Osteocyte (in vitro differentiated cells): Measurements from ENCODE around the gene RCE1. TPM values are rescaled to one million over a fixed set of nuclear protein-coding genes. Genes with fewer than 3 reads are reported as not detected.

ENCODE experiments used
- DNase-seq: peaks from one replicate; pipeline ENCODE4 v3.0.0; 2021; ENCODE audit warnings: mixed read lengths; ENCODE audit not compliant: unreplicated experiment; ENCODE audit errors: extremely low spot score
- H3K27ac Mint-ChIP-seq: one replicate; pipeline ENCODE4 v1.8.0; 2021; ENCODE audit warnings: mild to moderate bottlenecking, mixed read lengths; ENCODE audit not compliant: unreplicated experiment
- H3K27me3 Mint-ChIP-seq: one replicate; pipeline ENCODE4 v1.8.0; 2021; ENCODE audit warnings: mixed read lengths; ENCODE audit not compliant: unreplicated experiment
- H3K36me3 Mint-ChIP-seq: one replicate; pipeline ENCODE4 v1.8.0; 2021; ENCODE audit warnings: mixed read lengths; ENCODE audit not compliant: unreplicated experiment
- H3K4me1 Mint-ChIP-seq: one replicate; pipeline ENCODE4 v1.8.0; 2021; ENCODE audit warnings: mixed read lengths; ENCODE audit not compliant: unreplicated experiment
- H3K4me3 Mint-ChIP-seq: one replicate; pipeline ENCODE4 v1.8.0; 2021; ENCODE audit warnings: mild to moderate bottlenecking, moderate library complexity, mixed read lengths; ENCODE audit not compliant: unreplicated experiment
- H3K9me3 Mint-ChIP-seq: one replicate; pipeline ENCODE4 v1.8.0; 2021; ENCODE audit warnings: mixed read lengths; ENCODE audit not compliant: unreplicated experiment
- total RNA-seq: library from RNA; stranded (reverse); gene quantifications from 2 replicates; pipeline ENCODE4 v1.2.1, GENCODE V29; 2021
- TF ChIP-seq, protein P1 (sequence below): fragments of 200-600 bp; sonication (generic); IDR thresholded peaks from 2 replicates; pipeline ENCODE4 v1.5.0; 2021; ENCODE audit warnings: antibody characterized with exemption, mild to moderate bottlenecking, moderate library complexity

The RCE1 gene
- total RNA-seq, 1 donor from 2014 or later = 20.3 TPM

DNA sequence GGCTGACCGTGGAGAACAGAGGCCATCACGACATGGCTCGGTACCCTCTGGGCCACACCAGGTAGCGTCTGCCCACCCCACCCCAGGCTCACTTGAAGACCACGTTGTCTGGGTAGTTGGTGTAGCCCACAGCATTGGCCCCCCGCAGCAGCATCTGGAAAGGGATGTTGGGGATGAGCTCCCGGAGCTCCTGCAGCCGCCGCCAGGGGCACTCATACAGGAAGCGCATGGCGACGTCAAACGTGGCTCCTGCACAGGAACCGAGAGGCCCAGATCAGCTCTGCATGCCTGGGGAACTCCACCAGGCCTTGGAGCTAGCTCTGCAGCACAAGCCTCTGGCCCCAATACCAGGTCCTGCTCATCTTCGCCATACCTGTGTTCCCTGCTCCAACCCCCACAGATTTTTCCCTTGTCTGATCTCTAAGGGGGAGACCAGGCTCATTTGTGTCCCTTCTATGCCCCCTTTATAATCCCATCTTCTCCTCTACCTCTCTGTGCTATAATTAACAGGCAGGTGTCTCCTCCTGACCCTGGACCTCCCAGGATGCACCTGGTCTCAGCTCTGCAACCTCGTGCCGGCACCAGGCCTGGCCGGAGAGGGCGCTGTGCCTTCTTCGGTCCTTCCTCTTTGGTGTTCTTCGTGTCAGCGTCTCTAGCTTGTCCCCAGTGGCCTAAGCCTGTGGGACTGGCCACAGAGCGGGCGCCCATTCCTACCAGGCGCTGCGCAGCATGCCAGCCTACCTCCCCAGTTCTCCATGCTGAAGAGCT lies 8.6 kb downstream of the RCE1 start:
- no peaks in the 10 kb centered on the region for H3K9me3 Mint-ChIP-seq
- no peak overlapping the region for H3K4me3 Mint-ChIP-seq
- TF ChIP-seq, protein P1, sequence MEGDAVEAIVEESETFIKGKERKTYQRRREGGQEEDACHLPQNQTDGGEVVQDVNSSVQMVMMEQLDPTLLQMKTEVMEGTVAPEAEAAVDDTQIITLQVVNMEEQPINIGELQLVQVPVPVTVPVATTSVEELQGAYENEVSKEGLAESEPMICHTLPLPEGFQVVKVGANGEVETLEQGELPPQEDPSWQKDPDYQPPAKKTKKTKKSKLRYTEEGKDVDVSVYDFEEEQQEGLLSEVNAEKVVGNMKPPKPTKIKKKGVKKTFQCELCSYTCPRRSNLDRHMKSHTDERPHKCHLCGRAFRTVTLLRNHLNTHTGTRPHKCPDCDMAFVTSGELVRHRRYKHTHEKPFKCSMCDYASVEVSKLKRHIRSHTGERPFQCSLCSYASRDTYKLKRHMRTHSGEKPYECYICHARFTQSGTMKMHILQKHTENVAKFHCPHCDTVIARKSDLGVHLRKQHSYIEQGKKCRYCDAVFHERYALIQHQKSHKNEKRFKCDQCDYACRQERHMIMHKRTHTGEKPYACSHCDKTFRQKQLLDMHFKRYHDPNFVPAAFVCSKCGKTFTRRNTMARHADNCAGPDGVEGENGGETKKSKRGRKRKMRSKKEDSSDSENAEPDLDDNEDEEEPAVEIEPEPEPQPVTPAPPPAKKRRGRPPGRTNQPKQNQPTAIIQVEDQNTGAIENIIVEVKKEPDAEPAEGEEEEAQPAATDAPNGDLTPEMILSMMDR = no peak
- H3K36me3 Mint-ChIP-seq = peaks cover 5% of the 10 kb centered on the region
- H3K4me1 Mint-ChIP-seq = peaks cover 8% of the 10 kb centered on the region
- H3K27ac Mint-ChIP-seq = no peak overlapping the region
- no peak for DNase-seq
- no peaks in the 10 kb centered on the region for H3K27me3 Mint-ChIP-seq

DNA sequence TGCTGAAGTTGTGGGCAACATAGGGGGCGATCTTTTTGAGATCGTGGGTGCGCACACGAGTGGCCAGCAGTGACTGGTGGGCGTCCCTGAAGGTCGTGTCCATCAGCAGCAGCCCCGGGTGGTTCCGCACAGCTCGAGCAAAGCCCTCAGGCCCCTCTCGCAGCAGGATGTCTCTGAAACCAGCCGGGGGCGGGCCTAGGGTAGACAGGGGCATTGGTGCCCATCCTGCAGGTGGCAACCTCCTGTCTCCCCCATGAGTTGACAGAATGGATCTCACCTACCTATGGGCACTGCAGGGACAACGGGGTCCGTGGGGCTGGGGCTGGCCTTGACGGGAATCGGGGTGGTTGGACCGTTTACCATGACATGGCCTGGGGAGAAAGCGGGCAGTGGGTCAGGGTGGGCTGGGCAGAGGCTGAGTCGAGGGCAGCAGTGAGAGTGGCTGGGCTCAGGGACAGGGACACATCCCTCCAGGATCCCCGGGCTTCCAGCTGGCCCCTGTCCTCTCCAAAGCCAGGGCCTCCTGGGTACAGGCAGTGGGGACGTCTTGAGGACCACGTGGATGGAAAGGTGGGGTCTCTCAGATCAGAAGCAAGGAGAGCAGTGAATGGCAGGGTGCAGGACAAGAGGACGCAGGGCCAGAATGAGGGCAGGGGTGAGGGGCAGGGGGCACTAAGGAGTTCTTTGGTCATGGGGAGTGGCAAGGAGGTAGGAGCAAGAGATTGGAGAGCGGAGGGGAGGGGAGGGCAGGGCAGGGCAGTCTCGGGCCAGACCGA lies 9.4 kb downstream of the RCE1 start:
- Mint-ChIP-seq H3K36me3 (peaks cover 5% of the 10 kb centered on the region), H3K27ac (no peak overlapping the region), H3K4me1 (peaks cover 8% of the 10 kb centered on the region), H3K4me3 (no peak overlapping the region), H3K9me3 (no peaks in the 10 kb centered on the region), H3K27me3 (no peaks in the 10 kb centered on the region)
- DNase-seq = no peak
- TF ChIP-seq, protein P1 = no peak

DNA sequence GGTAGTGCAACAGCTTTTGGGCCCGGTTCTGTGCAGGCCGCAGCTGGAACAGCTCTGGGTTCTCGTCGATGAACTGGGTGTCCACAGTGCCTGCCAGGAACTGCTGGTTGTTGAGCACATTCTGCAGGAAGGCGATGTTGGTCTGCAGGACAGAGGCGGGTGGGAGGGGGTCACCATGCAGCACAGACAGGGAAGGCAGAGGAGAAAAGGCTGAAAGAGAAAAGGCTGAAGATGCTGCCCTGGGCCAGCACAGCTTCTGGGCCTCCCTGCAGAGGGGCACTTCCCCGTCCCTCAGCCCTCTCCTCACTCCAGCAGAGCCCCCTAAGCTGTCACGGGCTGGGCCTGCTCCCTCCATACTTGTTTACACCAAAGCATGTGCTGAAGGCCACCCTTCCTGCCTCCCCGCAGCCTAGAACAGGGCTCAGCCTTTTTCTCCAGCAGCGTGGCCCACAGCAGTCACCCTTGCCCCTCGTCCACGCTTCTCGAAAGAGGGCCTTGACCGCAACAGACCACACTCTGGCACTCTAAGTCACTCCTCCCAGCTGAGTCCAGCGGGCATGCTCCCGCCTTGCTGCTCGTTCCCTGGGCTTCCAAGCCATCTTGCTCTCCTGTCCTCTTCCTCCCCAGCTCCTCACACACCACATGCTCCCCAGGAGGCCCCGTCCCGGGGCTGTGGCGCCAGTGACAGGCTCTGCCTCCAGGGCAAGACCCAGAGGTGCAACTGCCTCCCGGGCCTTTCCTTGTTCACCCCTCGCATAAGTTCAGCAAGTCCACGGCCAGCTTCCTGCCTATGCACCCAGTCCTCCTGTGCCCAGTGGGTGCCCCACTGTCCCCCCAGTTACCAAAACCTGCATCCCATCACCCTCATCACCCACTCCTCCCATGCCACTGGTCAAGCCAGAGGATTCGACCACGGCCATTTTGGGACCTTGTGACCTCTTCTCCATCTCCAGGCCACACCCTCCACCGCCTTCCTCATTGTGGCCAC lies 10.3 kb downstream of the RCE1 start:
- TF ChIP-seq, protein P1 = no peak
- DNase-seq = no peak
- Mint-ChIP-seq H3K36me3 (peaks cover 5% of the 10 kb centered on the region), H3K4me3 (no peak overlapping the region), H3K9me3 (no peaks in the 10 kb centered on the region), H3K27ac (no peak overlapping the region), H3K27me3 (no peaks in the 10 kb centered on the region), H3K4me1 (peaks cover 11% of the 10 kb centered on the region)

DNA sequence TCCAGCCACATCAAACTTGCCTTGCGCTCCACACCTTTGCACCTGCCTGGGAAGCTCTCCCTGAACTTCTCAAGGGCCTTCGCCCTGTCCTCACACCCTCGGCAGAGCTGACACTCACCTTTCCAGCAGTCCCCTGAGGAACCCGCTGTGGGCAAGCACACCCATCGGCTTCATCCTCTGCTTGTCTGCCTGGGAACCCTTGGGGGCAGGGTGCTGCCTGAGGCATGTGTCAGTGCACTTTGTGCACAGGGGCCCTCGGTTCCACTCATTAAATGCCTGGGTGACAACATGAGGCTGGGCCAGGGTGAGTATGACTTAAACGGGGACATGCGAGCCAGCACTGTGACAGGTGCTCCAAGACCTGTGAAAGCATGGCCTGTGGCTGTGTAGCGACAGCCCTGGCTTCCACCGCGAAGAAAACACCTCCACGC lies 11.0 kb downstream of the RCE1 start:
- Mint-ChIP-seq H3K9me3 (no peaks in the 10 kb centered on the region), H3K4me3 (no peak overlapping the region), H3K27ac (no peak overlapping the region), H3K36me3 (peaks cover 5% of the 10 kb centered on the region), H3K27me3 (no peaks in the 10 kb centered on the region), H3K4me1 (peaks cover 11% of the 10 kb centered on the region)
- TF ChIP-seq, protein P1 = no peak
- DNase-seq = no peak
